ENCODE data around the gene DBNDD1.

Gene DBNDD1

DNA sequence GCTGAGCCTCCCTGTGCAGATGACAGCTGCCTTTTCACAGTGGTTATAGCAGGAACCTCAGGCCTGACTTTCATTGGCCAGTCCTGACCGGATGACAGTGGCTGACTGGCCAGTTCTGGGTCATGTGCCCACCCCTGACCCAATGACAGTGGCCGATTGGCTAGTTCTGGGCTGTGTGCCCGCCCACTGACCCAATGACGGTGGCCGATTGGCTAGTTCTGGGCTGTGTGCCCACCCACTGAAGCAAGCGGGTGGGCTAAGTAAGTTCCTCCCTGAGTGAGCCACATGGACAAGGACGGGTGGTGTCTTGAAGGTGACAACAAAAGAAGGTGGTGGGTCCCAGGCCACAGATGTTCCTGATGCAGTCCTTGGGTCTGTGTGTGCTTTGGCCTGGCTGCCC lies 61.2 kb downstream of the DBNDD1 start:
- DNase-seq = no peak

DNA sequence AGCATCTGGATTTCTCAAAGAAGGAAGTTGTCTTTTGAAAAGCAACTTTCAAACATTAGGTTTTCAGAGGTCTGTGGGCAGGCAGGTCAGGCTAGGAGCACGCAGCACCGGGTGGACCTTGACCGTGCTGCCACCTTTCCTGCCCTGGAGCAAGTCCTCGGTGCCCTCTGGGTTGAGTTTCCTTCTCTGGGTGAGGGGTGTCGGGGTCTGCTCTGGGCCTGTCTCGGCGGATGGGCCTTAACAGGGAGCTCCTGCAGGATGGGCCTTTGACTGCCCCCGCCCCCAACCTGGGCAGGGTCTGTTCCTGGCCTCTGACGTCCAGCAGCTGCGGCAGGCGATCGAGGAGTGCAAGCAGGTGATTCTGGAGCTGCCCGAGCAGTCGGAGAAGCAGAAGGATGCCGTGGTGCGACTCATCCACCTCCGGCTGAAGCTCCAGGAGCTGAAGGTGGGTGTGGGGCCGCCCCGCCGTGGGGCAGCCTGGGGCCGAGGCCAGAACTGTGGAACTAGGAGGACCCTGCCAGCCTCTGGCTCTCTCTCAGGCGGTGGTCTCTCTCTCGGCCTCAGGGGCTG lies 62.0 kb downstream of the DBNDD1 start:
- no peak for DNase-seq

DNA sequence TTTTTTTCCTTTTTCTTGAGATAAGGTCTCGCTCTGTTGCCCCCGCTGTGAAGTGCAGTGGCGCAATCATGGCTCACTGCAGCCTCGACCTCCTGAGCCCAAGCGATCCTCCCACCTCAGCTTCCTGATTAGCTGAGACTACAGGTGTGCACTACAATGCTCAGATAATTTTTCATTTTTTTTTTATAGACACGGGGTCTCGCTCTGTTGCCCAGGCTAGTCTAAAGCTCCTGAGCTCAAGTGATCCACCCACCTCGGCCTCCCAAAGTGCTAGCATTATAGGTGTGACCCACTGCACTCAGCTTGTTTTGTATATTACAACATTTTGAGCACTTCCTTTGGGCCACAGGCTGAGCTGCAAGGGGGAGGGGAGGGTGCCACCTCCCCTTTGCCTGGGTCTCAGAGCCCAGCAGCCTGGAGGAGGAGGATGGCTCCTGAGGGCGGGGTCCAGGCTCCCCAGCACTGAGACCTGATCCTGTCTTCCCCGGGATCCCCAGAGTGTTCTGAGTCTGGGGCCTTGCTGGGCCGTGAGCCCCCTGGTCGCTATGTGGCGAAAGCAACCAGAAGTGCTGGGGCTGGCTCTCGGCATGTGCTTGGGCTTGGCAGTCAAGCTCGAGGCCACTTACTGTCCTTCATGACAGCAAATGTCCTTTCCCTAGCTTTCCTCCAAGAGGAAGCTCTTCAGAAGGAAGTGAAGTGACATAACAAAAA lies 62.6 kb downstream of the DBNDD1 start:
- DNase-seq = no peak

DNA sequence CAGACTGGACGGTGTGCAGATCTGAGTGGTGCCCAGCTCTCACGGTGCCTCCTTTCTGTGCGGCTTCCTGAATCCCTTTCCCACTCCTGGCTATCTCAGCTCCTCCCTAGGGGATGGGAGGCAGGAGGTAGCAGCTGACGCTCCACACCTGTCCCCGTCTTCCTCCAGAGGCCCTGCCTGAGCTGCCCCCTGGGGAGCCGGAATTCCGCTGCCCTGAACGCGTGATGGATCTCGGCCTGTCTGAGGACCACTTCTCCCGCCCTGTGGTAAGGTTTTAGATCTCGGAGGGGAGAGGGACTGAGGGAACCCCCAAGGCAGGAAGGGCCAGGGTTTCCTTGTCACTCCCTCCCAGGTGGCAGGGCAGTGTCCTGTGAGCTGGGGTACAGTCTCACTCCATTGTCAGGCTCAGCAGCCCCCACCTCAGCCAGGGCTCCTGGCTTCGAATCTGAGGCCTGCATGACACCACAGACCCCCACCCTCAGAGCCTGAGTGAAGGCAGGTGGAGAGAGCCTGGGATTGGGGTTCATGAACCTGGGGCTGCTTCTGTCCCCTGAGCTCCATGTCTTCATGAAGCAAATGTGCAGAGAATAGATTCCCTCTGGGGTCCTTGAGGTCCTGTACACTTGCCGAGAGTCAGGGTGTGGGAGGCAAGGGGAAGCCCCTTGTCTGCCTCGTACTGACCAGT lies 64.1 kb downstream of the DBNDD1 start:
- no peak for DNase-seq
